ENCODE data around the gene SUPT20HL1. TPM values are rescaled to one million over a fixed set of nuclear protein-coding genes. Genes with fewer than 3 reads are reported as not detected.
"Not testable (repeated sequence)": the region's sequence is repeated elsewhere in the genome, so short reads cannot be mapped to it uniquely, and the experiment has no call there.

Gene SUPT20HL1
- not detected for total RNA-seq

DNA sequence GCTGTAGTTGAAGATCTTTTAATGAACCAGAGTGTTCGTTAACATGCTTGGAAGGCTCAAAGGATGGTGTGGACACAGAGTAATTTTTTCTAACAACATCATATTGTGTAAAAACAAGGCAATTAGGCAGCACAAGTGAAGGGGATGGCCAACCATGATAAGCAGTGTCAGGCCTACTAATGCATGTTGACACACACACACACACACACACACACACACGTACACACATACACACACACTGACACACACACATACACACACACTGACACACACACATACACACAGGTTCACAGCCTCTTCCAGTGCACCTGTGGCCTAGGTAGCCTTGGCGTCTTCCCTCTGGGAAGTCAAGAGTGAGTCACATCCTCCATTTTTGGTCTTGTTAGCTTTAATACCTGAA lies at the start of gene SUPT20HL1:
TSS of gene SUPT20HL1 (plus strand) at position 368 of the 400 bp plus-strand sequence. CDS start 2,122 bp downstream, outside the sequence.
- ATAC-seq (ENCODE audit: low FRiP score) (no peak), DNase-seq (ENCODE audit: low spot score) (no peak)
- TF ChIP-seq, protein P1, sequence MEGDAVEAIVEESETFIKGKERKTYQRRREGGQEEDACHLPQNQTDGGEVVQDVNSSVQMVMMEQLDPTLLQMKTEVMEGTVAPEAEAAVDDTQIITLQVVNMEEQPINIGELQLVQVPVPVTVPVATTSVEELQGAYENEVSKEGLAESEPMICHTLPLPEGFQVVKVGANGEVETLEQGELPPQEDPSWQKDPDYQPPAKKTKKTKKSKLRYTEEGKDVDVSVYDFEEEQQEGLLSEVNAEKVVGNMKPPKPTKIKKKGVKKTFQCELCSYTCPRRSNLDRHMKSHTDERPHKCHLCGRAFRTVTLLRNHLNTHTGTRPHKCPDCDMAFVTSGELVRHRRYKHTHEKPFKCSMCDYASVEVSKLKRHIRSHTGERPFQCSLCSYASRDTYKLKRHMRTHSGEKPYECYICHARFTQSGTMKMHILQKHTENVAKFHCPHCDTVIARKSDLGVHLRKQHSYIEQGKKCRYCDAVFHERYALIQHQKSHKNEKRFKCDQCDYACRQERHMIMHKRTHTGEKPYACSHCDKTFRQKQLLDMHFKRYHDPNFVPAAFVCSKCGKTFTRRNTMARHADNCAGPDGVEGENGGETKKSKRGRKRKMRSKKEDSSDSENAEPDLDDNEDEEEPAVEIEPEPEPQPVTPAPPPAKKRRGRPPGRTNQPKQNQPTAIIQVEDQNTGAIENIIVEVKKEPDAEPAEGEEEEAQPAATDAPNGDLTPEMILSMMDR (IDR thresholded peaks at IDR 0.05) = no peak

DNA sequence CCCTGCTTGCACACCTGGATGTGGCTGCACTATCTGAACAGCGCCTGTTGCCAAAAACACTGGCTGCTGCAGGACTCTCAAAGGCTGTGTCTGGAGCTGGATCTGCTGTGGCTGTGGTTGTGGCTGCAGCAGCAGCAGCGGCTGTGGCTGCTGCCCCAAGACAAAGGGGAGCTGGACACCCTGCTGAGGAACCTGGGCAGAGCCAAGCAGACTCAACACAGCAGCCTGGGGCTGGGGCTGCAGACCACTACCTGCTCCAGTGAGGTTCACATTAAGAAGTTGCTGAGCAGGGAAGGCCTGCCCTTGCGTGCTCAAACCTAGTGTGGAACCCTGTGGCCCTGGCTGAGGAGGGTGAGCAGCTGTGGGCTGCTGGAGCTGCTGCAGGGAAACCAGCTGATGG lies 49.5 kb upstream of the SUPT20HL1 start:
- ATAC-seq (ENCODE audit: low FRiP score); DNase-seq (ENCODE audit: low spot score): not testable (repeated sequence)

DNA sequence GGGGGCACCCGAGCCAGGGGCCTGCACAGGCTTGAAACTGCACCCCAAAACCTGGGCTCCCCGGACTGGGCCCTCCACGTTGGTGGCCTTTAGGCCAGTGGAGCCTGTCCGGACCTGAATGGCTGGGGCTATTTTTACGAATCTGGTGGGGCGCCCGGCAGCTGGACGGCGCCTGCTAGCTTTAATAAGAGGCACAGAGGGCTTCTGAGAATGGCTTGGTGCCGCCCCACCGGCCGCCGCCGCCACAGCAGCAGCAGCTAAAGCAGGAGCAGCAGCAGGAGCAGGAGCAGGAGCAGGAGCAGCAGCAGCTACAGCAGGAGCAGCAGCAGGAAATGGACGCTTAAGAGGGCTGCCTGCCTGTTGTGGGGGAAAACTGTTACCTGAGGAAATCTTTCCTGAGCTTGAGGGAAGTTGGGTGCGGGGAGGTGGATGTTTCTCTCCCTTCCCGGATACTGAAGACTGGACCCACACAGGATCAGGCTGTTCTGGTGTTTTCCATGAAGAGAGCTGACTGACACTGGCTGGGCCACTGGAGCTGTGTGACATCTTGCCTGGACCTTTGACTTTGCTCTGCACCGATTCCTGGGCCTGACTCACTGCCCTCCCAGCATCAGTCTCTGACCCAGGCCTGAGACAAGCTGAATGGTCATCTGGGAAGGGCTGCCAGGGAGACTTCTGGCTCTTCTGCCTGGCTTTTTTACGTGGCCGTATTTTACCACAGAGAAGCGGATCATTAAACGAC lies 48.8 kb upstream of the SUPT20HL1 start:
- DNase-seq (ENCODE audit: low spot score) = not testable (repeated sequence)
- peak; percentile 17 for ATAC-seq (ENCODE audit: low FRiP score)

DNA sequence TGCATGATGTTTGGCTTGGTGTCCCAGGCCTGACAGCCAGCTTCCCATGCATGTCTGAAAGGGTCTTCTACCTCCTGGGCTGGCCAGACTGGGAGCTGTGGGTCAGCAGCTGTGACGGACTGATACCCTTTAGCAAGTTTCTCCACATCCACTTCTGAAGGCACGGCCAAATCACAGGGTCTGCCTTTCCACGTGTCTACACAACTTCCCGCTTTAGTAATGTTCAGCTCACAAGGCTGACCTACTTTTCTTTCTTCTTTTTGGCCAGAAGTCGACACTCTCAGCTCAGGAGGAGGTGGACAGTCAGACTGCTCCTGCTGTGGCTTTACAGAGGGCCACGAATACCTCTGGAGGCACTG lies 48.2 kb upstream of the SUPT20HL1 start:
- peak; percentile 31 for ATAC-seq (ENCODE audit: low FRiP score)

DNA sequence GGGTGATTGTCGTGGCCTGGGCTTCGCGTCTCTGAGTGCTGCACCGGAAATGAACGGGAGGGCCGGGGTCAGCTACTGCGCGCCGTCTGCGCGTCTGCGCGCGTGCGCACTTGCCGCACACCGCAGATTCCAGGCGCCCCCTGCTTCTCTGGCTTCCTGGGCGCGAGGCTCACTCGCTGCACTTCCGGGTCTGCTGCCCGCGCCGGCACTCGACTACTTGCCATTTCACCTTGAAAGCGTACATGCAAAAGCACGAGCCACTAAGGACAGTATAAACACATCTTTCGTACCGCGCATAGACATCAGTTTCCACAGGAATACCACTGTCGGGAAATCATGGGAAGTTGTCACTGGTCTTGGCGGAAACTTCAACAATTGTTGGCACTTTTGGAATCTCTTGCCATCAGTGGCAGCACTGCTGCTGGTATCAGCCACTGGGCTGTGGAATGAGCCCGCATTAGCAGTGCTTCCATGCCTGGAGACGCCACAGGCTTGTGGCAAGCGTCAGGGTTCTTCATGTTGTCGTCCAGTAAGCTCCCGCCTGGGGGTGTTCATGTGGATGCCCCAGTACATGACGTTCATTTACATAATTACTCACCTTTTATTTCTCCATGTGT lies 46.3 kb upstream of the SUPT20HL1 start, which contains the start of gene SUPT20HL2:
TSS of gene SUPT20HL2 (minus strand) at position 51 of the 617 bp plus-strand sequence. CDS start 754 bp downstream, outside the sequence.
- DNase-seq (ENCODE audit: low spot score) (no peak), ATAC-seq (ENCODE audit: low FRiP score) (no peak)
- TF ChIP-seq, protein P1 (IDR thresholded peaks at IDR 0.05) = no peak

More for the DNA sequence above, 48.2 kb upstream of the SUPT20HL1 start:
- DNase-seq (ENCODE audit: low spot score) = not testable (repeated sequence)

DNA sequence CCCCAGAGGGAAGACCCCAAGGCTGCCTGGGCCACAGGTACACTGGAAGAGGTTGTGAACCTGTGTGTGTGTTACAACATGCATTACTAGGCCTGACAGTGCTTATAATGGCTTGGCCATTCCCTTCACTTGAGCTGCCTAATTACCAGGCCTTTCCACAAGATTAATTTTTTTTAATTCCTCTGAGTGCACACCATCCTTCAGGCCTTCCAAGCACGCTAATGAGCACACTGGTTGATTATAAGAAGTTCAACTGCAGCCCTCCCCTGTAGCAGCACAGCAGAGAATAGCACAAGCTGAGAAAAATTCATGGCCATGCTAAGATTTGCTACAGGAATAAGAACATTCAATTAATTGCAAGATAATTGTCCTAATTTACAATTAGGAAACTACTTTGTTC lies 44.3 kb upstream of the SUPT20HL1 start:
- TF ChIP-seq, protein P1 (IDR thresholded peaks at IDR 0.05) = no peak
- ATAC-seq (ENCODE audit: low FRiP score) (no peak), DNase-seq (ENCODE audit: low spot score) (no peak)

DNA sequence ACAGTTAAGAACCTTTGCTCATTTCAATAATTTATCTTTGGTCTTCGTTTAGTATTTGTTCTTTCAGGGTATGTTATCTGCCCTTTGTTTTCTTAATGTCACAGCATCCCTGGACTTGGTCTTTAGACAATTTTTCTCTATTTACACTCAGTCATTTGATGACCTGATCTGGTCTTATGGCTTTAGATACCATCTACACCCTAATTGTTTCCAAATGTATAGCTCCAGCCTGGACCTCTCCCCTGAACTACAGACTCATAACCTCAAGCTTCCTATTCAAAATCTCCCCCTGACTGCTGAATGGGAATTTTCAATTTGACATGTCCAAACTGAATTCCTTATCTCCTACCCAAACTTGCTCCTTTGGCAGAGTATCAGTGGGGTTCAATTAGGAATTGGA lies 42.9 kb upstream of the SUPT20HL1 start:
- TF ChIP-seq, protein P1 (IDR thresholded peaks at IDR 0.05) = no peak

DNA sequence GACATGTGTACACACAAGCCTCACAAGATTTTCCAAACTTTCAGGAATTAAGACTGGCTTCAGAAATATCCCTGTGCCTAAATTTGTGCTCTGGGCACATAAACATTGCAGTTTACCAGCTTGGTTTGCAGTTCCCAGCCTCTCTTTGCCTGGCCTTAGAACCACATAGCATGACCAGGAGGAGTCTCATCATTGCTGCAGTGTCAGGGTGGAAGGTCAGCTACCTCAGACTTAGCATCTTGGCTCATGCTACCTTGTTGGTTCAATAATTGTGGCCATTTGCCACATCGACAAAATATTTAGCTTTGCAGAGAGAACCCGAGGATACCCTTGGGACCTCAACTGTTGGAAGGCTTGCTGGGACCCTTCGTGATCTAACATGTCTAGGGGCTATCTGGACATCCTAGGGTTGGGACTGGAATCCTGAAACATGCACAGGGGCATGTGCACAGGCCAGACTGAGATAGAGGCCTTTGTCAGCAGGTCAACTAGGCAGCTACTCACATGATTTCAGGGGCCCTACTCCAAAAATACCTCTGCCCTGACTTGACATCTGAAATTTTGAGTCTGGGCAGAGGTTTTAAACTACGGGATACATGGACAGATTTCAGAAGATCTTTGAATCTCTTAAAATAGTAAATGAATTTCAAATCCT lies 38.6 kb upstream of the SUPT20HL1 start:
- TF ChIP-seq, protein P1 (IDR thresholded peaks at IDR 0.05) = no peak
- DNase-seq (ENCODE audit: low spot score) = no peak
- no peak for ATAC-seq (ENCODE audit: low FRiP score)

More for the DNA sequence above, 42.9 kb upstream of the SUPT20HL1 start:
- no peak for ATAC-seq (ENCODE audit: low FRiP score)
- DNase-seq (ENCODE audit: low spot score) = no peak

Measured in omental fat pad (tissue), 4 donors.